ENCODE results near the gene PHLDA2. TPM values are rescaled to one million over a fixed set of nuclear protein-coding genes. Genes with fewer than 3 reads are reported as not detected.
A peak's percentile ranks its signal among the peaks of the same experiment; 100 is the strongest.

The PHLDA2 gene
- total RNA-seq, 1 experiment from 2014 or later = 18.9 TPM

GRCh38 chr11:2897048-2897447 lies 32.2 kb downstream of the PHLDA2 start:
- DNase-seq (ENCODE audit: low read depth) = no peak

- DNase-seq (ENCODE audit: low read depth) = no peak
Measured at GRCh38 chr11:2896047-2896446, 33.2 kb downstream of the PHLDA2 start.

GRCh38 chr11:2893935-2894334 lies 35.3 kb downstream of the PHLDA2 start:
- DNase-seq (ENCODE audit: low read depth) = no peak

- DNase-seq (ENCODE audit: low read depth) = no peak
Measured at GRCh38 chr11:2892967-2893528, 36.2 kb downstream of the PHLDA2 start.

GRCh38 chr11:2892215-2892966 lies 36.8 kb downstream of the PHLDA2 start:
- DNase-seq (ENCODE audit: low read depth) = peak; percentile 45

- no peak for DNase-seq (ENCODE audit: low read depth)
Measured at GRCh38 chr11:2891326-2892214, 37.6 kb downstream of the PHLDA2 start.

GRCh38 chr11:2890466-2891294 lies 38.5 kb downstream of the PHLDA2 start:
- no peak for DNase-seq (ENCODE audit: low read depth)

- no peak for DNase-seq (ENCODE audit: low read depth)
Measured at GRCh38 chr11:2889362-2890273, 39.6 kb downstream of the PHLDA2 start.

- peak; percentile 77 for DNase-seq (ENCODE audit: low read depth)
Measured at GRCh38 chr11:2888266-2888968, 40.8 kb downstream of the PHLDA2 start.

- DNase-seq (ENCODE audit: low read depth) = no peak
Measured at GRCh38 chr11:2887515-2888195, 41.6 kb downstream of the PHLDA2 start.

- DNase-seq (ENCODE audit: low read depth) = no peak
Measured at GRCh38 chr11:2886936-2887335, 42.3 kb downstream of the PHLDA2 start.

GRCh38 chr11:2886191-2886894 lies 42.9 kb downstream of the PHLDA2 start:
- DNase-seq (ENCODE audit: low read depth) = no peak

GRCh38 chr11:2885678-2886081 lies 43.5 kb downstream of the PHLDA2 start, which contains the start of gene CDKN1C:
CDKN1C (minus strand) TSS chr11:2885775; CDS start chr11:2885456, 319 bp downstream.
- peak; percentile 68 for DNase-seq (ENCODE audit: low read depth)

GRCh38 chr11:2885017-2885677 lies 44.1 kb downstream of the PHLDA2 start:
- DNase-seq (ENCODE audit: low read depth) = peak; percentile 64

- DNase-seq (ENCODE audit: low read depth) = no peak
Measured at GRCh38 chr11:2883979-2884815, 45.0 kb downstream of the PHLDA2 start.

GRCh38 chr11:2883640-2883978 lies 45.6 kb downstream of the PHLDA2 start:
- DNase-seq (ENCODE audit: low read depth) = no peak
